Measurements from ENCODE around the gene IFT122.

IFT122 gene

DNA sequence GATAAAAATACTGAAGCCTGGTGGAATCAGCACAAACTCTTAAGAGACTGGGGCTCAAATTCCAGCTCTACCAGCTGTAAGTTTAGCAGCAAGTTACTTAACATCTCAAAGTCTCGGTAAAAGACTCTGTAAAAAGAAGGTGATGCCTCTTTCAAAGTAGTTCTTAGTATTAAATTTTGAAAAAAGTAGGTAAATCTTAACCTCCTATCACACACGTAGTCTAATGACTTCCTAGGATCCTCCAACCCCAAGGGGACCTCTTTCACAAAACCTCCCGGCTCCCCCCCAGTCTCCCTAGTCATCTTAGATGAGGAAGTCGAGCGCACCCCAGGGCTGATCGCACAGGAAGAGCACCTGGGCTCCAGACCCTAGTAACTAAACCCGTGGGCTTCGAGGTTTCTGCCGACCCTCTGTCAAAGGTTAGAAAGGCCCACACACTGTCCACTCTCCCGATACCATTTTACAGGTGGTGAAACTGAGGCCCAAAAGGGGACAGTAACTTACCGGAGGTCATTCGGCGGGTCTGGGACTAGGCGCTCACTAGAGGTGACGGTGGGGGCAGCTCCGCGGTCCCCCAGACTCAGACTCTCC lies 703 bp upstream of the IFT122 start:
- DNase-seq = peak in 8 of 56 donors; percentile 10 to 46 (median 36)

DNA sequence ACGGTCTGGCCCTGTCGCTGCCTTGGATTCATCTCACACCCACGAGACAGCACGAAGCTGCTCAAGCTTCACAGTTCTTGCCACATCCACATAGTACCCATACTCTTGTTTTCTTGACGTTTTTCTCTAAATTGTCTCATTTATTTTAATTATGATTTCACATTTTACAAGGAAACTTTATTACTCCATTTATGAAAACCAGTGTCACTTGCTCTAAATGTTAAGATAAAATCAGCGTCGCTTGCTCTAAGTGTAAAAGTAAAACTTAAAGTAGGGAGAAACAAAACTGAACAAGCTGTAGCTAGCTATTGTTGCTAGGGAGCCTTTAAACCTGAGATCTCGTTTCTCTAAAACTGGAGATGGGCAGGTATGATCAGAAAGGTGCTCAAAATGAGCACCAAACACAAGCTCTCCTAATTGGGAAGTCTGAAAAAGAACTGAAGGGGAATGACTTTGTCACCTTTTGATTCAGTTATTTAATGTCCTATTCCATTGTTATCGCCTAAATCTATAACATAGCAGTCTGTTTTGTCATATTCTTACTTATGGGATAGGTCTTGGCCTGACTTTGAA lies 680 bp downstream of the IFT122 start:
- no peak for DNase-seq

DNA sequence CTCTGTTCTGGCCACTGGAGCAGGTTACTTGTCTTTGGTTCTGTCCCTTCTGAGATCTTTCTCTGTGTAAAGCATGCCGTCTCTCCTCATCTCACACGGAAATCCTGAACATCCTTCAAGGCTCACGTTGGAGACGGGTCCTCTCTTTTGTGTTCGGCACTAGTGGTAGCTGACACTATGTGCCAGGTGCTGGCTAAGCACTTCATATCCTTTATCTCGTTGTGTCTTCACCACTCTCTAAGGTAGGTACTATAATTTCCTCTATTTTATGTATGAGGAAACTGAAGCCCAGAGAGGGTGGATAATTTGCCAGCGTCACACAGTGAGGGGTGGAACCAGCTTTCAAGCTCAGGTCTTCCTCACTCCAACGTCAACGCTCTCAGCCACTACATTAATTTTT lies 1.2 kb downstream of the IFT122 start:
- DNase-seq = peak in 1 of 56 donors; percentile 10

DNA sequence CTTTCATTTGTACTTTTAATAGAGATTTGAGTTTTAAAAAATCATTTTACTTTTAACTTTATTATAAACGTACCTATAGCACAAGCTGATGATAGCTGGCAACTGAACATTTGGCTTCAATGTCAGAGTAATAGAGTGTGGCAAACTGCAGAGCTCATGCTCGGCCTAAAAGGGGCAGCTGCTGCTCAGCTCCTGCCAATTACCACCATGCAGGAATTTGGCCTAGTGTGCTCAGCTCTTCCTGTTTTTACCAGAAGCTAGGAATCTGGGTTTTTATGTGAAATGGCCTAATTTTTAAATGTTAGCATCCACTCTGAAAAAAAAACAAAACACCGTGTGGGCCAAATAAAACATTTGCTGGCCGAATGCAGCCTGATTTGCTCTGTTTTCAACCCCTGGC lies 1.8 kb downstream of the IFT122 start:
- DNase-seq = peak in 20 of 56 donors; percentile 7 to 58 (median 22)

DNA sequence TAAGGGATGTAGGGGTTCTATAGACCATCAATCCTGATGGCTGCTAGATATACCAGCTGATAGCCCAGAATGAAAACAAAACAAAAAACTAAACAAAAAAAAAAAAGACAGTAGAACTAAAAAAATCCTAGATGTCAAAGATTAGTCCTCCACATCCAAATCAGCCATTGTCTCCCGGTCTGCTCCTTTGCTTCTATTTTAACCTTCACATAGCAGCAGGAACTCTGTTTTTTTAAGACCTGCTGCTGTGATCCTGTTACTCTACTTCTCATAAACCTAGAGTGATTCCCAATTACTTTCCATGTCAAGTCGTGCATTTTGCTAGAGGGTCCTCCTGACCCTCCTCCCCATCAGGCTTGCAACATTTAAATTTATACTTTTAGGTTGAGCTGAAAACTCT lies 2.5 kb downstream of the IFT122 start:
- DNase-seq = no peak

DNA sequence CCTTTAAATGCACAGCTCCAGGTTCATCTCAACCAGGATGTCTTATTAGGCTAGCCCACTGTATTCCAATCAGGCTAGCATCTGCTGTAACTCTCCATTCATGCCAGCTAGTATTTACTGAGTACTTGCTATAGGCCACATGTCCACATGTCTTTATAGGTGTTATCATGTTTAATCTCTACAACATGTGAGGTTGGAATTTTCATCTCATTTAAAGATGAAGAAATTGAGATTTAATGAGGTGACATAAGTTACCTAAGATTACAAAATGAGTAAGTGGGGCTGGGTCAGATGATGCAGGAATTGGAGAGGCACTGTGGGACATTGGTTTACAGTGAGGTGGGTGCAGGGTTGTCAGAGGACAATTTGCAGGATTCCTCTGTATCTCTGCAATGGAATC lies 2.9 kb downstream of the IFT122 start:
- no peak for DNase-seq

DNA sequence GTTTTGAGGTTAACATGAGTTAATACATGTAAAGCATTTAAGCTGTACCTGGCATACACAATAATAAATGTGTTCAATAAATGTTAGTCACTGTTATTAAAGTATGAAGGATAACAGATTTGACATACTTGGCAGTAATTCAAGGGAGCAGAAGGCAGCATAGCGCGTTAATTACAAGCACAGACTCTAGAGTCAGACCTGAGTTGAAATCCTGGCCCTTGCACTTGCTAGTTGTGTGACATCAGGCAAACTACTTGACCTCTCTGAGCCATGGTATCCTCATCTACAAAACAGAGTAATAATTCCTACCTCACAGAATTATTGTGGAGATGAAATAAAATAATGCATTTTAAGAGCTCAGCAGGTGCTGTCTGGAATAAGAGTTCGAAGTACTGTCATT lies 5.4 kb downstream of the IFT122 start:
- DNase-seq = no peak

DNA sequence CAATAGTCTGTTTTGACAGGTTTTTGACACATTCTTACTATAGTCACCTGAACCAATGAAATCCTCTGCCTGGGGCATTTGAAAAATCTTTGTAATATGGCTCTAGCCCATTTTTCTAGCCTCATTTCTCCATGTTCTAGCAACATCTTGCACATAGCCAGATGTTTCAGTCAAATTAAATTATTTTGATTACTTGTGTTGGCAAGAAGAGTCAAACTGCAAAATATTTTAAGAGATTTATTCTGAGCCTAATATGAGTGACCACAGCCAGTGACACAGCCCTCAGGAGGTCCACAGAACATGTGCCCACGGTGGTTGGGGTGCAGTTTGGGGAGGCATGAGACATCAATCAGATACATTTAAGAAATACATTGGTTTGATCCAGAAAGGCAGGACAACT lies 6.9 kb downstream of the IFT122 start:
- no peak for DNase-seq

DNA sequence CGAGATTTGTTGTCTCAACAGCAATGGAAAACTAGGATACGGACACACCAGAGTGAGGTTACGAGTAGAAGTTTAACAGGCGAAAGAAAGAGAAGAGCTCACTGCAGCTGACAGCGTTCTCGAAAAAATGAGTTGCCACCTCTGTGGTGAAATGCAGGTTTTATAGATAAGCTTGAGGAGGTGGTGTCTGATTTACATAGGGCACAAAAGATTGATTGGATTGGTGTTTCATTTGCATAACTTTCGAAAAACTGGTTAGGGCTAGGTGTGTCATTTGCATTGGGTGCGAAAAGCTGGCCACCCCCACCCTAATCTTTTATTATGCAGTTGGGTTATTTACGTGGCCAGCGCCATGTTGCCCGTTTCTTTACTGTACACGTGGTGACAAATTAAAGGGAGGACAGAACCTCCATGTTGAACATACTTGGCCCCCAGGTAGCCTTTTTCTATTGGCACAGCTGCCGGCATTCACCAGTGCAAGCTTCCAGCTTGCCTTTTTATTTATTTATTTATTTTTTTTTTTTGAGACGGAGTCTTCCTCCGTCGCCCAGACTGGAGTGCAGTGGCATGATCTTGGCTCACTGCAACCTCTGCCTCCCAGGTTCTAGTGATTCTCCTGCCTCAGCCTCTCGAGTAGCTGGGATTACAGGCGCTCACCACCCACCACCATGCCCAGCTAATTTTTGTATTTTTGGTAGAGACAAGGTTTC lies 8.3 kb downstream of the IFT122 start:
- DNase-seq = no peak

DNA sequence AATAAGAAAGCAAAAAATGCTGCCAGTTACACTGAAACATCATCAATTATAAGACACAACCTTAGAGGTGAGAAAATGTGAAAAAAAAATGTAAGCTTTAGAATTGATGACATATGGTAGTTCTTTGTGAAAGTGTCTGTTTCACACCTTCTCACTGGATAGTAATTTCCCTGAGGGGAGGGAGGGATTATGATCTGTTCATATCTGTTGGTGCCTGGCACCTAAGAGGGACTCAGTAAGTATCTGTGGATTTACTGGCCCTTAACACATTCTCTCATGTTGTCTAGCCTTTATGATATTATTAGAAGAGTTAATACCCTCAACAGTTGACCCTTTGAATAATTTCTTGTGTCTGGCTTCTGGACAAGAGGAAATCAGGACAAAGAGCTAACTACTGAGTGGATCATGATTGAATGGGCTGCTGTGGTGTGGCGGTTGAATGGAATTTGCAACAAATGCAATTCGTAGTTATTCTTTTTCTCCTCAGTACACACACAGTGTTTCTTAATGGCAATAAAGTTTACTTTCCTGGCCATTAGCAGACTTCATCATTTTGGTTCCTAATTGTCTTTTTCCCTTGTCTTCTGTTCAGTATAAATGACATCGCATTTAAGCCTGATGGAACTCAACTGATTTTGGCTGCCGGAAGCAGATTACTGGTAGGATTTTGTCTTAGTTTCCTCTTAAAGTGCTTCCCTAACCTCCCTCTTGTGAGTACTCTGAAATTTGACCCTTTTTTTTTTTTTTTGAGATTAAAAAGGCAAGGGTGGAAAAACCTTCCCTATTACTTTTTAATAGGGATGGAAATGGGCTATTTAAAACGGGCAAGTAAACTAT lies 9.5 kb downstream of the IFT122 start:
- DNase-seq = no peak

DNA sequence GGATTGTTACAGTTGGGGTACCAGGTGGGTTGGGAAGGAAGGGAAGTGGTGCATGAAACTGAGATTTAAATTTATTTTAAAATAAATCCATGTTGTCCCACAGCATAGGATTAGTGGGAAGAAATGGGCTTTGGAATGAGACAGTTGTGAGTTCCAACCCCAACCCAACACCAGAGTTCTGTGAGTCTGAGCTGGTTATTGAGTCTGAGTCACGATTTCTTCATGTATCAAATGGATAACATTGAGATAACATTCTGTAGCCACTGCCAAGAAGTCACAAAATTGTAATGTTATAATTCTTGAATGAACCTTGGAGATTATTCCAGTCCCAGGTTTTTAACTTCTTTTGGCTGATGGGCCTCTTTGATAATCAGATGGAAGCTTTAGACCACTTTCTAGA lies 13.7 kb downstream of the IFT122 start:
- no peak for DNase-seq

DNA sequence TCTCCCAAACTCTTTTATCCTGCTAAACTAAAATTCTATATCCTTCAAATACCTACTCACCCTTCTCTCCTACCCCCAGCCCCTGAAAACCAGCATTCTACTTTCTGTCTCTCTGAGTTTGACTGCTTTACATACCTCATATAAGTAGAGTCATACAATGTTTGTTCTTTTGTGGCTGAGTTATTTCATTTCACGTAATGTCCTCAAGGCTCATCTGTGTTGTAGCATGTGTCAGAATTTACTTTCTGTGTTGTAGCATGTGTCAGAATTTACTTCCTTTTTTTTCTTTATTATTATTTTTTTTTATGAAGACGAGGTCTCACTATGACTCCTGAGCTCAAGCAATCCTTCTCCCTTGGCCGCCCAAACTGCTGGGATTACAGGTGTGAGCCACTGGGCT lies 20.1 kb downstream of the IFT122 start:
- no peak for DNase-seq

DNA sequence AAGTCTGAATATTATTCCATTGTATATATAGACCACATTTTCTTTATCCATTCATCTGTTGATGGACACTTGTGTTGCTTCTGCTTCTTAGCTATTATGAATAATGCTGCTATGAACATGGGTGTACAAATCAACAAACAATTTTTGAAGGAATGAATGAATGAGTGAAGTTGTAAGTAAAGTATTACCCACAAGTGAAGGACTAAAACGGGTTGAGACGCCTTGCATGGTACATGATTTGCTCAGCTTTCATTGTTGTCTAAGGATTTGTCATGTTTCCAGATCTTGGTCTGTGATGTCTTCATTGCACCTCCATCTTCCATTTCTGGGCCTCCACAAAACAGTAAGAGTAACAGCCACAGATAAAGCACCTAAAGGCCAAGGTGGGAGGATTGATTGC lies 20.5 kb downstream of the IFT122 start:
- DNase-seq = no peak

DNA sequence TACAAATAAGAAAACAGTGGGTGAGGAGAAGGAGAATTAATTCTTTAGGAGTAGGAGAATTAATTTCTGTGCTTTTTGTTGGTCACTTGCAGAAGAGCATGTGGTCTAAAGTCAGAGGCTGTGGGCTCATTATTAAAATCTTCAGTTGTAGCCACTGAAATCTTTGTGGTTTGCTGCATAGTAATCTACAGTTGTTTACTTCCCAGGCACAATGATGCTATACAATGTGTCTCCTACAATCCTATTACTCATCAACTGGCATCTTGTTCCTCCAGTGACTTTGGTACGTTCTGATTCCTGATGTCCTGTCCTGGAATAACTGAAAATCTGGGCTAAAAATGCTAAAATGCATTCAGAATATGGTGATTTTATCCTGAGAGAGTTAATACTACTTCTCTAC lies 21.0 kb downstream of the IFT122 start:
- no peak for DNase-seq

DNA sequence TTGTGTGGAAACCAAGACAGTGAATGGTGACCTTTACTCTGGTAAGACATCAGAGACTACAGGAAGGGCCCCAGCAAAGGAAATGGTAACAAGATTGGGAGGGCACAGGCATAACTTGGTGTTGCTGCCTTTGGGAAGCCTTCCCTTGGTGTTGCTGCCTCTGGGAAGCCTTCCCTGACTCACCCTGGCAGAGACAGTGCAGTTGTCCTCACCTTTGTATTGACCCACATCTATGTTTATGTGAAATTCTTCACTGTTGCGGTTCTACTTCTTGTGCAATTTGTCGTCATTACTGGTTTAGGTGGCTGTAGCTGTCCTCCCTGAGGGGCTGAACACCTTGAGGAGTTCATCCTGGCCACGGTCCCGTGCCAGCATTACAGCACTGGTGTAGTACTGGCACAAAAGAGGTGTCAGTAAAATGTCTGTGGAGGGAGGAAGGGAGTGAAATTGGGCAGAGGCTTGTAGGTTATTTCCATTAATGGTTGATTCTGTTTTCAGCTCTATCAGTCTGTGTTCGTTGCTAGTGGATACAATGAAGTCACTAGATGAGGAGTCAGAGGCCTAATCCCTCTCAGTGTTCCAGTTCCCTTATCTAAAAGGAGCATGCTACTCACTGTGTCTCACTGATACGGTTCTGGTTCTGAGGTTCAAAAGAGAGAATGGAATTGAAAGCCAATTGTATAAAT lies 21.6 kb downstream of the IFT122 start:
- DNase-seq = no peak

DNA sequence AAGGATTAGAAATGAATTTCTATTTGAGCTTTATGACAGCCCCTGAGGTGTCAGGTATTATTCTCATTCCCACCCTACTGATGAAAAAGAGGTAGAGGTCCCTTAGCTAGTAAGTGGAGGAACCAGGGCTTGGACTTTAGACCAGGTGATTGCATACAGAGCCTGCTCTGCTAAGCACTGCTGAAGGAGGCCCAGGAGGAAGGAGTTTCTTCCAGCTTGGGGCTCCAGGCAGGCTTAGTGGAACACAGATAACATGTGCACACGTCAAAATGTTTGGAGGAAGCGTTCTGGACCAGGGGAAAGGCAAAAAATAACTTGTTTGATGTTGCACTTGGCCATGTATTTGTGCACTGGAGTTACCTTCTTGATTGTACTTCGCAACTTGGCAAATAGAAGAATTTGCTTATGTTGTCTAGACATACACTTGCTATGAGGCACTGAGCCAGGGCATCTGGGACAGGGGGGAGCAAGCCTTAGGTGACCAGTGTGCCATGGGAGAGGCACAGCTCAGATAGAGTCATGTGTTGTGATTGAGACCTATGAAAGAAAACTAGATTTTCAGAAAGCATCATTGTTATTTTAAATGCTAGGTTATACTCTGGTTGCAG lies 22.4 kb downstream of the IFT122 start:
- no peak for DNase-seq

DNA sequence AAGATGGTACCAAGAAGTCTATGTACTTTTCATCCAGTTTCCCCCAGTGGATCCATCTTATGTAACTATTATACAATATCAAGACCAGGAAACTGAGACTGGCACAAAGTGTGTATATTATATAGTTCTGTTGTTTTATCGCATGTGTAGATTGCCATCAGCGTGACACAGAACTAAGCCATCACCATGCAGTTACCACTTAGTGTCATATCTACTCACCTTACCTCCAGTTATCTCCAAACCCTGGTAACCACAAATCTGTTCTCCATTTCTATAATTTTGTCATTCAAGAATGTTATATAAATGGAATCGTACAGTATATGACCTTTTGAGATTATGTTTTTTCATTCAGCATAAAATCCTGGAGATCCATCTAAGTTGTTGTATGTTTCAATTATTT lies 23.1 kb downstream of the IFT122 start:
- DNase-seq = no peak

DNA sequence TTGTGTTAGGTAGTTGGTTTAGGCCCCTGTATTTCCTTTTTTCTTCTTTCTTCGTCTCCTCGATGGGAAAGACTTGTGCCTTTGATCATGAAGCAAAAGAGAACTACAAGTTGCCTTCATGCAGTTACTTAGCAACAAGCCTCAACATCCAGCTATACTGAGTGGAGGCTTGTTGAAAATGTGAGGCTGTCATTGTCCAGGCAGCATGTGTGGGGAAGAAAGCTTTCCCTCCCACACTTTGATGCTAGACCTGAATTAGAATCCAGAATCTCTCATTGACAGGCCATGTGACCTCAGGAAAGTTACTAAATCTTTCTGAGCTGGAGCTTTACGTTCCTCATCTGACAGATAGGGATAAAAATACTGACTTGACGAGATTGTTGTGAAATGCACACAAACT lies 23.7 kb downstream of the IFT122 start:
- peak in 6 of 56 donors; percentile 8 to 41 (median 24) for DNase-seq

DNA sequence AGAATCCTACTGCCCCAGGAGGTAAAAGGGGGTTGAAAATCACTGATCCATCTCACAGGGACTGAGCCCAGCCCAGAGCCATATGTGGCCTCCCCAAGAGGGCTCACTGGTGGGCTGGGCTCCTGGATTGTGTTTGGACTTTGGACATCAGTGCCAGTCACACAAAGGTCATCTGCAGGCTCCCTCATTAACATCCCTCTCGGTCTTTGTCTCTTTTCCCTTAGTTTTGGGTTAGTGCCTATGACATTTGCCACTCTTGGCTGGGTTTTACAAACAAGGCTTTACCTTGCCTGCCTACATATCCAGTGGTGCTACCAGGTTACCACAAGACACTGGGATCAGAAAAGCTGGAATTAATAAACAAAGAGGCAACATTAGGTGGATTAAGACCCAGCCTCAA lies 27.9 kb downstream of the IFT122 start:
- DNase-seq = no peak

DNA sequence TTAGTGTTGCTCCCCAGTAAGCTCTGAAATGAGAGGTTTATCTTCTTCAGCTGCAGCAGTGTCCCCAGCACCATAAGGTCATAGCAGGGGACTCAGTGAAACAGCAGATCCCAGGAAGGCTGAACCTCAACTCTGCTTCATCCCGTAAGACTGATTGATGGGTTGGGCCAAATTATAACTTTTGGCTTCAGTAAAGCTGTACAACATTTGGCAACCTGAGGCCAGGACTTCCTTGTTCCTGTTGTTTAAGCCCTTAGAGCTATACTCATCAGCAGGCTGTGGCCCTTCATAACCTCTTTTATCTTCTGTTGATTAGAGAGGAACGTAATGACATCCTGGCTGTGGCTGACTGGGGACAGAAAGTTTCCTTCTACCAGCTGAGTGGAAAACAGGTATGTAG lies 29.0 kb downstream of the IFT122 start:
- no peak for DNase-seq

DNA sequence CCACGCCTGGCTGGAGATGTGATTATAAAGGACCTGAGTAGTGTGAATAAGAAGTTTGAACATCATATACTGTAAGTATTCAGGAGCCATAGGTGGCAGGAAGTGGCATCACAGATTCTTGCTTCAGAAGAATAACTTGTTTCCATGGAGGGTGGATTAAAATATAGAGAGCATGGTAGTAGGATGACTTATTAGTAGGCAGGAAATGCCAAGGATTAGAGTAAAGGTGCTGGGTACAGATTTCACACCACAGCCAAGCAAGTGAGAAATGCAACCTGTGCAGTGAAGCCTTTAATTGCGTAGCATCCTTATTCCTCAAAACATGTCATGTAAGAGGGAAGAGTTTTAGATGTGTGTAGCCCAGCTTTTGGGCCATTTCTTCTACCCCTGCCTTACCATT lies 30.8 kb downstream of the IFT122 start:
- DNase-seq = no peak

All from amygdala (tissue), 56 donors.